ENCODE data around the gene LENG9.

LENG9 gene

GRCh38 chr19:54439174-54439851 lies 24.3 kb downstream of the LENG9 start:
- no peak for DNase-seq (ENCODE audit: low read depth)

- DNase-seq (ENCODE audit: low read depth): no peak
Measured at GRCh38 chr19:54436628-54437252, 26.8 kb downstream of the LENG9 start.

GRCh38 chr19:54436031-54436523 lies 27.5 kb downstream of the LENG9 start:
- no peak for DNase-seq (ENCODE audit: low read depth)

- DNase-seq (ENCODE audit: low read depth): no peak
Measured at GRCh38 chr19:54435551-54436016, 28.0 kb downstream of the LENG9 start.

GRCh38 chr19:54434873-54435214 lies 28.7 kb downstream of the LENG9 start:
- DNase-seq (ENCODE audit: low read depth): no peak

GRCh38 chr19:54434112-54434872 lies 29.3 kb downstream of the LENG9 start:
- DNase-seq (ENCODE audit: low read depth): no peak

- no peak for DNase-seq (ENCODE audit: low read depth)
Measured at GRCh38 chr19:54433697-54434096, 29.9 kb downstream of the LENG9 start.

- no peak for DNase-seq (ENCODE audit: low read depth)
Measured at GRCh38 chr19:54432144-54432738, 31.3 kb downstream of the LENG9 start.

- DNase-seq (ENCODE audit: low read depth): no peak
Measured at GRCh38 chr19:54431255-54431838, 32.2 kb downstream of the LENG9 start.

- peak; percentile 31 for DNase-seq (ENCODE audit: low read depth)
Measured at GRCh38 chr19:54430306-54431254, 33.0 kb downstream of the LENG9 start.

GRCh38 chr19:54429545-54430227 lies 33.9 kb downstream of the LENG9 start:
- DNase-seq (ENCODE audit: low read depth): no peak

- no peak for DNase-seq (ENCODE audit: low read depth)
Measured at GRCh38 chr19:54429176-54429495, 34.4 kb downstream of the LENG9 start.

- no peak for DNase-seq (ENCODE audit: low read depth)
Measured at GRCh38 chr19:54428323-54429175, 35.0 kb downstream of the LENG9 start.

- no peak for DNase-seq (ENCODE audit: low read depth)
Measured at GRCh38 chr19:54427586-54427985, 36.0 kb downstream of the LENG9 start.

GRCh38 chr19:54426291-54426931 lies 37.2 kb downstream of the LENG9 start:
- no peak for DNase-seq (ENCODE audit: low read depth)

GRCh38 chr19:54425382-54425723 lies 38.2 kb downstream of the LENG9 start:
- DNase-seq (ENCODE audit: low read depth): no peak

GRCh38 chr19:54424660-54425381 lies 38.8 kb downstream of the LENG9 start:
- DNase-seq (ENCODE audit: low read depth): no peak

GRCh38 chr19:54424201-54424600 lies 39.4 kb downstream of the LENG9 start:
- DNase-seq (ENCODE audit: low read depth): no peak

- no peak for DNase-seq (ENCODE audit: low read depth)
Measured at GRCh38 chr19:54422136-54422535, 41.4 kb downstream of the LENG9 start.
